KBM-7 (cell line): ENCODE measurements around the gene TMC4.
A peak's percentile ranks its signal among the peaks of the same experiment; 100 is the strongest.
"Not testable (repeated sequence)": the region's sequence is repeated elsewhere in the genome, so short reads cannot be mapped to it uniquely, and the experiment has no call there.

Experiments used
- DNase-seq: peaks from one replicate; pipeline ENCODE4 v3.0.0-alpha.2; 2015
- in situ Hi-C: fragments of 300-500 bp; cut with MboI; formaldehyde crosslinking; loops from 2 replicates; pipeline ENCODE4 v1.14.3; 2020; ENCODE audit warnings: low sequenced_read_pairs, low pct_unique_long_range_greater_than_20kb, mixed read lengths

Gene TMC4

GRCh38 chr19:54172471-54173358 lies at the start of gene TMC4:
TSS of gene TMC4 (minus strand) at chr19:54173160. CDS start at chr19:54173117, 43 bp downstream.
- in situ Hi-C loops = no loop called here
- DNase-seq = no peak

GRCh38 chr19:54221947-54222346 lies 49.0 kb upstream of the TMC4 start:
- in situ Hi-C loops, DNase-seq: not testable (repeated sequence)

- DNase-seq, in situ Hi-C loops: not testable (repeated sequence)
Measured at GRCh38 chr19:54219702-54220101, 46.7 kb upstream of the TMC4 start.

- no peak for DNase-seq
- in situ Hi-C loops = no loop called here
Measured at GRCh38 chr19:54218960-54219661, 46.2 kb upstream of the TMC4 start.

GRCh38 chr19:54218259-54218658 lies 45.3 kb upstream of the TMC4 start:
- DNase-seq = no peak
- in situ Hi-C loops = no loop called here

- DNase-seq, in situ Hi-C loops: not testable (repeated sequence)
Measured at GRCh38 chr19:54217517-54218247, 44.7 kb upstream of the TMC4 start.

- DNase-seq = no peak
- in situ Hi-C loops = no loop called here
Measured at GRCh38 chr19:54216869-54217268, 43.9 kb upstream of the TMC4 start.

- in situ Hi-C loops, DNase-seq: not testable (repeated sequence)
Measured at GRCh38 chr19:54214734-54215133, 41.8 kb upstream of the TMC4 start.

- DNase-seq, in situ Hi-C loops: not testable (repeated sequence)
Measured at GRCh38 chr19:54214217-54214616, 41.3 kb upstream of the TMC4 start.

- in situ Hi-C loops = no loop called here
- DNase-seq = no peak
Measured at GRCh38 chr19:54211235-54211634, 38.3 kb upstream of the TMC4 start.

- peak; percentile 91 for DNase-seq
- in situ Hi-C loops = no loop called here
Measured at GRCh38 chr19:54209811-54210494, 37.0 kb upstream of the TMC4 start.

- no peak for DNase-seq
- in situ Hi-C loops = no loop called here
Measured at GRCh38 chr19:54209058-54209810, 36.3 kb upstream of the TMC4 start.

GRCh38 chr19:54208784-54209057 lies 35.8 kb upstream of the TMC4 start:
- in situ Hi-C loops = no loop called here
- no peak for DNase-seq

- DNase-seq = peak; percentile 100
- in situ Hi-C loops = no loop called here
Measured at GRCh38 chr19:54207983-54208783, 35.2 kb upstream of the TMC4 start.

- DNase-seq = no peak
- in situ Hi-C loops = no loop called here
Measured at GRCh38 chr19:54207676-54207982, 34.7 kb upstream of the TMC4 start.

GRCh38 chr19:54207193-54207592 lies 34.2 kb upstream of the TMC4 start:
- in situ Hi-C loops, DNase-seq: not testable (repeated sequence)

GRCh38 chr19:54206831-54207177 lies 33.8 kb upstream of the TMC4 start:
- DNase-seq = no peak
- in situ Hi-C loops = no loop called here
